NCI-H1048 (cell line): Measurements from ENCODE around the gene SND1.
"Not testable (repeated sequence)": the region's sequence is repeated elsewhere in the genome, so short reads cannot be mapped to it uniquely, and the experiment has no call there.

Source experiments
- DNase-seq: peaks from one replicate; lab custom pipeline; 2025; lab: John Stamatoyannopoulos, UW

The SND1 gene

GRCh38 chr7:128094686-128095085 lies 442.7 kb downstream of the SND1 start:
- no peak for DNase-seq

- DNase-seq: no peak
Observed at GRCh38 chr7:128097211-128097731, 445.3 kb downstream of the SND1 start.

GRCh38 chr7:128098629-128099028 lies 446.6 kb downstream of the SND1 start:
- DNase-seq: no peak

GRCh38 chr7:128099204-128099671 lies 447.2 kb downstream of the SND1 start:
- DNase-seq: no peak

- no peak for DNase-seq
Observed at GRCh38 chr7:128100225-128100948, 448.4 kb downstream of the SND1 start.

GRCh38 chr7:128100949-128101713 lies 449.1 kb downstream of the SND1 start:
- no peak for DNase-seq

GRCh38 chr7:128102490-128103291 lies 450.7 kb downstream of the SND1 start:
- no peak for DNase-seq

GRCh38 chr7:128103498-128104107 lies 451.6 kb downstream of the SND1 start:
- no peak for DNase-seq

GRCh38 chr7:128104108-128104742 lies 452.2 kb downstream of the SND1 start:
- DNase-seq: no peak

- DNase-seq: no peak
Observed at GRCh38 chr7:128105228-128106022, 453.4 kb downstream of the SND1 start.

- DNase-seq: no peak
Observed at GRCh38 chr7:128106821-128107220, 454.8 kb downstream of the SND1 start.

GRCh38 chr7:128107516-128107915 lies 455.5 kb downstream of the SND1 start:
- not testable (repeated sequence) for DNase-seq

- no peak for DNase-seq
Observed at GRCh38 chr7:128108129-128108528, 456.1 kb downstream of the SND1 start.

GRCh38 chr7:128108641-128109423 lies 456.8 kb downstream of the SND1 start:
- DNase-seq: no peak

GRCh38 chr7:128109424-128109969 lies 457.5 kb downstream of the SND1 start:
- DNase-seq: not testable (repeated sequence)

GRCh38 chr7:128110641-128111364 lies 458.8 kb downstream of the SND1 start:
- no peak for DNase-seq

GRCh38 chr7:128112018-128112780 lies 460.2 kb downstream of the SND1 start:
- no peak for DNase-seq

GRCh38 chr7:128112781-128113221 lies 460.8 kb downstream of the SND1 start:
- no peak for DNase-seq
